K562 (cell line): Measurements from ENCODE around the gene ADGRB3. TPM values are rescaled to one million over a fixed set of nuclear protein-coding genes. Genes with fewer than 3 reads are reported as not detected.

Source experiments
- BMI1 ChIP-seq: fragments of 150-350 bp; IDR thresholded peaks from 2 replicates; pipeline ENCODE4 v1.6.1; 2014; ENCODE audit warnings: low read length
- DNMT1 ChIP-seq: fragments of 450-650 bp; IDR thresholded peaks from 2 replicates; pipeline ENCODE4 v1.6.1; 2016; ENCODE audit warnings: antibody characterized with exemption, mild to moderate bottlenecking
- DPF2 ChIP-seq: fragments of 450-650 bp; IDR thresholded peaks from 2 replicates; pipeline ENCODE4 v1.6.1; 2016
- FOXJ3 ChIP-seq: sonication (generic); formaldehyde crosslinking; IDR thresholded peaks from 2 replicates; pipeline ENCODE4 v1.4.0; 2020; ENCODE audit warnings: mild to moderate bottlenecking, missing genetic modification reagents
- FOXP1 ChIP-seq: sonication (generic); formaldehyde crosslinking; IDR thresholded peaks from 2 replicates; pipeline ENCODE4 v1.8.0; 2022; ENCODE audit warnings: mild to moderate bottlenecking, missing genetic modification reagents
- KLF16 ChIP-seq: IDR thresholded peaks from 2 replicates; pipeline ENCODE4 v1.6.1; 2016; ENCODE audit warnings: antibody characterized with exemption
- MTA1 ChIP-seq: fragments of 450-650 bp; IDR thresholded peaks from 2 replicates; pipeline ENCODE4 v1.6.1; 2017; ENCODE audit warnings: borderline replicate concordance
- PHF21A ChIP-seq: fragments of 450-650 bp; IDR thresholded peaks from 2 replicates; pipeline ENCODE4 v1.6.1; 2017; ENCODE audit warnings: low read depth, borderline replicate concordance
- POLR2AphosphoS5 ChIP-seq: IDR thresholded peaks from 2 replicates; pipeline ENCODE4 v1.6.1; 2011; ENCODE audit warnings: mild to moderate bottlenecking, low read depth, low read length, moderate library complexity; ENCODE audit not compliant: control insufficient read depth, insufficient read depth
- POLR2B ChIP-seq: fragments of 450-650 bp; IDR thresholded peaks from 2 replicates; pipeline ENCODE4 v1.6.1; 2018; ENCODE audit warnings: low read depth; ENCODE audit not compliant: partially characterized antibody
- POU5F1 ChIP-seq: fragments of 150-350 bp; IDR thresholded peaks from 2 replicates; pipeline ENCODE4 v1.6.1; 2014; ENCODE audit warnings: borderline replicate concordance, low read length, low read depth, mild to moderate bottlenecking; ENCODE audit not compliant: partially characterized antibody
- RBM22 ChIP-seq: fragments of 200-400 bp; formaldehyde crosslinking; IDR thresholded peaks from 2 replicates; pipeline ENCODE4 v1.6.1; 2018; ENCODE audit warnings: low read length, low read depth; ENCODE audit not compliant: poor library complexity, severe bottlenecking
- TAF7 ChIP-seq: fragments of 450-650 bp; IDR thresholded peaks from 2 replicates; pipeline ENCODE4 v1.6.1; 2016; ENCODE audit warnings: missing genetic modification characterization, missing compliant biosample characterization
- ZC3H8 ChIP-seq: fragments of 450-650 bp; IDR thresholded peaks from 2 replicates; pipeline ENCODE4 v1.6.1; 2017
- ZNF146 ChIP-seq: IDR thresholded peaks from one replicate; pipeline ENCODE4 v1.6.1; 2018; ENCODE audit warnings: missing compliant biosample characterization; ENCODE audit not compliant: unreplicated experiment
- ZNF436 ChIP-seq: fragments of 250-450, 450-650 bp; sonication (Bioruptor Pico); formaldehyde crosslinking; IDR thresholded peaks from 2 replicates; pipeline ENCODE4 v1.7.0; 2020; ENCODE audit warnings: mild to moderate bottlenecking
- ZNF551 ChIP-seq: fragments of 250-450 bp; sonication (Bioruptor Pico); IDR thresholded peaks from 2 replicates; pipeline ENCODE4 v1.5.0; 2021; ENCODE audit warnings: mild to moderate bottlenecking, moderate library complexity
- polyA plus RNA-seq, 8 experiments: library from polyadenylated mRNA; depleted of rRNA in 4 of 8; stranded (reverse) in 5 of 8; unstranded in 3 of 8; fragments of >200 nt; fragmentation: Nextera tagmentation in 2 of 8; fragmentation: Illumina TruSeq in 1 of 8; extraction: Ambion mirVana in 2 of 8; extraction: Trizol in 1 of 8; gene quantifications; 2 replicates each; pipeline versions ENCODE4 v1.2.1 to v1.2.3, GENCODE V29; 2011 to 2014; ENCODE audit warnings: inconsistent platforms in 1 of 8, missing spikeins in 1 of 8
- total RNA-seq, 7 experiments: library from RNA; depleted of rRNA in 6 of 7; stranded (reverse); fragments of >200 nt in 6 of 7; fragmentation: Illumina TruSeq in 2 of 7; extraction: Trizol in 2 of 7; gene quantifications; 2 replicates each; pipeline versions ENCODE4 v1.2.1 to v1.2.3, GENCODE V29; 2011 to 2021; ENCODE audit warnings: low replicate concordance in 1 of 7
- TF ChIP-seq, protein P1 (sequence below): fragments of 250-450 bp; sonication (Bioruptor Pico); IDR thresholded peaks from 2 replicates; pipeline ENCODE4 v1.5.0; 2021; ENCODE audit warnings: mild to moderate bottlenecking, borderline replicate concordance
- TF ChIP-seq, protein P2 (sequence below), 2 experiments: fragments of 450-650 bp; conservative IDR thresholded peaks; 2 replicates each; pipeline ENCODE4 v1.6.1; 2017; ENCODE audit warnings: mild to moderate bottlenecking in 2 of 2, moderate library complexity in 2 of 2
- TF ChIP-seq, protein P3 (sequence below): fragments of 450-650 bp; formaldehyde crosslinking; IDR thresholded peaks from 2 replicates; pipeline ENCODE4 v1.4.0; 2020; ENCODE audit warnings: mild to moderate bottlenecking, moderate library complexity
- TF ChIP-seq, protein P4 (sequence below): sonication (generic); formaldehyde crosslinking; IDR thresholded peaks from 2 replicates; pipeline ENCODE4 v1.8.1; 2022; ENCODE audit warnings: missing genetic modification reagents

ADGRB3 gene
- total and polyA plus RNA-seq, 9 of the 15 experiments (the other 6 are each of a cell fraction or from before 2014, with no cell fraction given) = 0.90 to 7.8 (median 2.4) TPM

DNA sequence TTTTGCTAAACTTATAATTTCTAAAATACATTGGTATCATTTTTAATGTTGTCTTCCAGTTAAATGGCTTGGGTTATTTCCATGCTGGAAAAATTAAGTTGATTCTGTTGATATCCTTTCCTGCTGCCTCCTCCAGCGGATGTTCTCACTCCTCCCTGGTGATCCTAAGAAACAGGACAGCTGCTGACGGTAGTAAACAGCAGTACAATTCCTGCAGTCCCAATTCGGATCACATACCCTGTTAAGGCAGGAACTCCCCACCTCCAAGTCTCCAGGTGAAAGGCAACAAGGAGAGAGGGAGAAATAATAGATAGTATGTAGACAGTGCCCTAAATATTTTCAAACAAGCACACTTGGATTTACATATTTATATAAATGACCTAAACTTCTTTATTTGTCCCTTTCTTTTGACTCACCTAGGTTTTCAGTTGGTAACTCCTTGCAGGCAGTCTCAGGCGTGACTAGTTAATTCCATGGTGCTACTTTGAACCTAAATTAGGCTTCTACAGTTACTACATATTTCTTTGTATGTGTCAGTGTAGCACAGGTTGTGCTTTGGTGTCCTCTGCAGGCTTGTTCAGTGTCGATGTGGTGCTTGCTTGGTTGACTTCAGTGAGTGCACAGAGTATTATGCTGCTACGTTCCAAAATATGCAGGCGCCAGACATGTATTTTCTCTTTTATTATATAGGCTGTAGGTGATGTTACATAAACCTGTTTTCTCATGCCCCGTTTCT, 126.0 kb downstream of the ADGRB3 start (continued):
- TF ChIP-seq, protein P1, sequence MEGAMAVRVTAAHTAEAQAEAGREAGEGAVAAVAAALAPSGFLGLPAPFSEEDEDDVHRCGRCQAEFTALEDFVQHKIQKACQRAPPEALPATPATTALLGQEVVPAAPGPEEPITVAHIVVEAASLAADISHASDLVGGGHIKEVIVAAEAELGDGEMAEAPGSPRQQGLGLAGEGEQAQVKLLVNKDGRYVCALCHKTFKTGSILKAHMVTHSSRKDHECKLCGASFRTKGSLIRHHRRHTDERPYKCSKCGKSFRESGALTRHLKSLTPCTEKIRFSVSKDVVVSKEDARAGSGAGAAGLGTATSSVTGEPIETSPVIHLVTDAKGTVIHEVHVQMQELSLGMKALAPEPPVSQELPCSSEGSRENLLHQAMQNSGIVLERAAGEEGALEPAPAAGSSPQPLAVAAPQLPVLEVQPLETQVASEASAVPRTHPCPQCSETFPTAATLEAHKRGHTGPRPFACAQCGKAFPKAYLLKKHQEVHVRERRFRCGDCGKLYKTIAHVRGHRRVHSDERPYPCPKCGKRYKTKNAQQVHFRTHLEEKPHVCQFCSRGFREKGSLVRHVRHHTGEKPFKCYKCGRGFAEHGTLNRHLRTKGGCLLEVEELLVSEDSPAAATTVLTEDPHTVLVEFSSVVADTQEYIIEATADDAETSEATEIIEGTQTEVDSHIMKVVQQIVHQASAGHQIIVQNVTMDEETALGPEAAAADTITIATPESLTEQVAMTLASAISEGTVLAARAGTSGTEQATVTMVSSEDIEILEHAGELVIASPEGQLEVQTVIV (CRISPR knock-in tag) = no peak
- TF ChIP-seq KLF16 = peak; percentile 44; the same call in 1 of the 2 replicates
- no peak for TF ChIP-seq ZNF551 (CRISPR knock-in tag)
- TF ChIP-seq FOXP1 (CRISPR knock-in tag) = no peak
- TF ChIP-seq, protein P2, sequence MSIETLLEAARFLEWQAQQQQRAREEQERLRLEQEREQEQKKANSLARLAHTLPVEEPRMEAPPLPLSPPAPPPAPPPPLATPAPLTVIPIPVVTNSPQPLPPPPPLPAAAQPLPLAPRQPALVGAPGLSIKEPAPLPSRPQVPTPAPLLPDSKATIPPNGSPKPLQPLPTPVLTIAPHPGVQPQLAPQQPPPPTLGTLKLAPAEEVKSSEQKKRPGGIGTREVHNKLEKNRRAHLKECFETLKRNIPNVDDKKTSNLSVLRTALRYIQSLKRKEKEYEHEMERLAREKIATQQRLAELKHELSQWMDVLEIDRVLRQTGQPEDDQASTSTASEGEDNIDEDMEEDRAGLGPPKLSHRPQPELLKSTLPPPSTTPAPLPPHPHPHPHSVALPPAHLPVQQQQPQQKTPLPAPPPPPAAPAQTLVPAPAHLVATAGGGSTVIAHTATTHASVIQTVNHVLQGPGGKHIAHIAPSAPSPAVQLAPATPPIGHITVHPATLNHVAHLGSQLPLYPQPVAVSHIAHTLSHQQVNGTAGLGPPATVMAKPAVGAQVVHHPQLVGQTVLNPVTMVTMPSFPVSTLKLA (conservative IDR thresholded peaks at IDR 0.05) = no peak
- TF ChIP-seq ZNF146 (CRISPR knock-in tag) = no peak
- no peak for TF ChIP-seq FOXJ3 (CRISPR knock-in tag)
- no peak for TF ChIP-seq MTA1
- no peak for TF ChIP-seq POU5F1
- TF ChIP-seq POLR2B = no peak
- TF ChIP-seq, protein P3, sequence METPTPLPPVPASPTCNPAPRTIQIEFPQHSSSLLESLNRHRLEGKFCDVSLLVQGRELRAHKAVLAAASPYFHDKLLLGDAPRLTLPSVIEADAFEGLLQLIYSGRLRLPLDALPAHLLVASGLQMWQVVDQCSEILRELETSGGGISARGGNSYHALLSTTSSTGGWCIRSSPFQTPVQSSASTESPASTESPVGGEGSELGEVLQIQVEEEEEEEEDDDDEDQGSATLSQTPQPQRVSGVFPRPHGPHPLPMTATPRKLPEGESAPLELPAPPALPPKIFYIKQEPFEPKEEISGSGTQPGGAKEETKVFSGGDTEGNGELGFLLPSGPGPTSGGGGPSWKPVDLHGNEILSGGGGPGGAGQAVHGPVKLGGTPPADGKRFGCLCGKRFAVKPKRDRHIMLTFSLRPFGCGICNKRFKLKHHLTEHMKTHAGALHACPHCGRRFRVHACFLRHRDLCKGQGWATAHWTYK (CRISPR knock-in tag) = no peak
- no peak for TF ChIP-seq PHF21A
- no peak for TF ChIP-seq TAF7
- TF ChIP-seq ZNF436 (CRISPR knock-in tag) = no peak
- TF ChIP-seq, protein P4, sequence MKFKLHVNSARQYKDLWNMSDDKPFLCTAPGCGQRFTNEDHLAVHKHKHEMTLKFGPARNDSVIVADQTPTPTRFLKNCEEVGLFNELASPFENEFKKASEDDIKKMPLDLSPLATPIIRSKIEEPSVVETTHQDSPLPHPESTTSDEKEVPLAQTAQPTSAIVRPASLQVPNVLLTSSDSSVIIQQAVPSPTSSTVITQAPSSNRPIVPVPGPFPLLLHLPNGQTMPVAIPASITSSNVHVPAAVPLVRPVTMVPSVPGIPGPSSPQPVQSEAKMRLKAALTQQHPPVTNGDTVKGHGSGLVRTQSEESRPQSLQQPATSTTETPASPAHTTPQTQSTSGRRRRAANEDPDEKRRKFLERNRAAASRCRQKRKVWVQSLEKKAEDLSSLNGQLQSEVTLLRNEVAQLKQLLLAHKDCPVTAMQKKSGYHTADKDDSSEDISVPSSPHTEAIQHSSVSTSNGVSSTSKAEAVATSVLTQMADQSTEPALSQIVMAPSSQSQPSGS (CRISPR knock-in tag) = no peak
- TF ChIP-seq RBM22 = no peak
- TF ChIP-seq DNMT1 = no peak
- no peak for TF ChIP-seq DPF2
- no peak for TF ChIP-seq ZC3H8
- no peak for TF ChIP-seq POLR2AphosphoS5
- no peak for TF ChIP-seq BMI1
